ENCODE results near the gene TRA2B. TPM values are rescaled to one million over a fixed set of nuclear protein-coding genes. Genes with fewer than 3 reads are reported as not detected.
"Not testable (repeated sequence)": the region's sequence is repeated elsewhere in the genome, so short reads cannot be mapped to it uniquely, and the experiment has no call there.

TRA2B gene
- total RNA-seq, 1 donor from 2014 or later: 132 TPM

GRCh38 chr3:185915642-185916041 is 22.2 kb downstream of the TRA2B start:
- H3K9me3 Mint-ChIP-seq (ENCODE audit: unreplicated experiment): no peaks in the 10 kb centered on the region
- no peak overlapping the region for H3K27ac Mint-ChIP-seq (ENCODE audit: unreplicated experiment)
- peaks cover 1% of the 10 kb centered on the region for H3K4me1 Mint-ChIP-seq (ENCODE audit: unreplicated experiment)
- no peaks in the 10 kb centered on the region for H3K27me3 Mint-ChIP-seq (ENCODE audit: unreplicated experiment)
- H3K4me3 Mint-ChIP-seq (ENCODE audit: unreplicated experiment): no peak overlapping the region
- H3K36me3 Mint-ChIP-seq (ENCODE audit: low read depth, unreplicated experiment): peaks cover 28% of the 10 kb centered on the region
- no peak for TF ChIP-seq CTCF (IDR thresholded peaks at IDR 0.05; ENCODE audit: unreplicated experiment)
- no peak for DNase-seq (ENCODE audit: low spot score)

GRCh38 chr3:185914911-185915629 is 22.7 kb downstream of the TRA2B start:
- no peak overlapping the region for H3K27ac Mint-ChIP-seq (ENCODE audit: unreplicated experiment)
- peaks cover 28% of the 10 kb centered on the region for H3K36me3 Mint-ChIP-seq (ENCODE audit: low read depth, unreplicated experiment)
- H3K4me1 Mint-ChIP-seq (ENCODE audit: unreplicated experiment): peaks cover 7% of the 10 kb centered on the region
- no peak for DNase-seq (ENCODE audit: low spot score)
- H3K27me3 Mint-ChIP-seq (ENCODE audit: unreplicated experiment): no peaks in the 10 kb centered on the region
- no peak overlapping the region for H3K4me3 Mint-ChIP-seq (ENCODE audit: unreplicated experiment)
- TF ChIP-seq CTCF (IDR thresholded peaks at IDR 0.05; ENCODE audit: unreplicated experiment): no peak
- no peaks in the 10 kb centered on the region for H3K9me3 Mint-ChIP-seq (ENCODE audit: unreplicated experiment)

GRCh38 chr3:185912929-185913901 is 24.6 kb downstream of the TRA2B start:
- Mint-ChIP-seq H3K27me3 (ENCODE audit: unreplicated experiment) (no peaks in the 10 kb centered on the region), H3K36me3 (ENCODE audit: low read depth, unreplicated experiment) (peaks cover 28% of the 10 kb centered on the region), H3K9me3 (ENCODE audit: unreplicated experiment) (no peaks in the 10 kb centered on the region), H3K4me3 (ENCODE audit: unreplicated experiment) (no peak overlapping the region), H3K4me1 (ENCODE audit: unreplicated experiment) (peaks cover 7% of the 10 kb centered on the region), H3K27ac (ENCODE audit: unreplicated experiment) (no peak overlapping the region)
- no peak for TF ChIP-seq CTCF (IDR thresholded peaks at IDR 0.05; ENCODE audit: unreplicated experiment)
- no peak for DNase-seq (ENCODE audit: low spot score)

GRCh38 chr3:185912512-185912911 is 25.3 kb downstream of the TRA2B start:
- Mint-ChIP-seq H3K9me3 (ENCODE audit: unreplicated experiment) (no peaks in the 10 kb centered on the region), H3K36me3 (ENCODE audit: low read depth, unreplicated experiment) (peaks cover 28% of the 10 kb centered on the region), H3K4me3 (ENCODE audit: unreplicated experiment) (no peak overlapping the region), H3K27ac (ENCODE audit: unreplicated experiment) (no peak overlapping the region), H3K27me3 (ENCODE audit: unreplicated experiment) (no peaks in the 10 kb centered on the region), H3K4me1 (ENCODE audit: unreplicated experiment) (peaks cover 7% of the 10 kb centered on the region)
- no peak for DNase-seq (ENCODE audit: low spot score)
- TF ChIP-seq CTCF (IDR thresholded peaks at IDR 0.05; ENCODE audit: unreplicated experiment): no peak

- not testable (repeated sequence) for H3K27me3 Mint-ChIP-seq (ENCODE audit: unreplicated experiment); H3K4me1 Mint-ChIP-seq (ENCODE audit: unreplicated experiment); H3K4me3 Mint-ChIP-seq (ENCODE audit: unreplicated experiment); H3K27ac Mint-ChIP-seq (ENCODE audit: unreplicated experiment); DNase-seq (ENCODE audit: low spot score); H3K9me3 Mint-ChIP-seq (ENCODE audit: unreplicated experiment)
- H3K36me3 Mint-ChIP-seq (ENCODE audit: low read depth, unreplicated experiment): peaks cover 14% of the 10 kb centered on the region
Measured at GRCh38 chr3:185911076-185911448, 26.8 kb downstream of the TRA2B start.

- H3K4me1 Mint-ChIP-seq (ENCODE audit: unreplicated experiment); H3K9me3 Mint-ChIP-seq (ENCODE audit: unreplicated experiment); DNase-seq (ENCODE audit: low spot score); H3K27me3 Mint-ChIP-seq (ENCODE audit: unreplicated experiment); H3K4me3 Mint-ChIP-seq (ENCODE audit: unreplicated experiment): not testable (repeated sequence)
- peak overlapping the region; percentile 67 for H3K27ac Mint-ChIP-seq (ENCODE audit: unreplicated experiment)
- H3K36me3 Mint-ChIP-seq (ENCODE audit: low read depth, unreplicated experiment): peaks cover 12% of the 10 kb centered on the region
Measured at GRCh38 chr3:185910322-185911075, 27.3 kb downstream of the TRA2B start.

- H3K9me3 Mint-ChIP-seq (ENCODE audit: unreplicated experiment); H3K4me3 Mint-ChIP-seq (ENCODE audit: unreplicated experiment); DNase-seq (ENCODE audit: low spot score); H3K27ac Mint-ChIP-seq (ENCODE audit: unreplicated experiment); H3K36me3 Mint-ChIP-seq (ENCODE audit: low read depth, unreplicated experiment); H3K27me3 Mint-ChIP-seq (ENCODE audit: unreplicated experiment); H3K4me1 Mint-ChIP-seq (ENCODE audit: unreplicated experiment): not testable (repeated sequence)
Measured at GRCh38 chr3:185909913-185910312, 27.9 kb downstream of the TRA2B start.

All from endothelial cell (in vitro differentiated cells).